HEK293 (cell line): ENCODE measurements around the gene CELA1.
A peak's percentile ranks its signal among the peaks of the same experiment; 100 is the strongest.

ENCODE experiments used
- GLI2 ChIP-seq: fragments of 450-650 bp; formaldehyde crosslinking; IDR thresholded peaks from 2 replicates; pipeline ENCODE4; 2017; ENCODE audit warnings: missing biosample characterization, missing genetic modification characterization, low read depth, borderline replicate concordance
- MEIS1 ChIP-seq: sonication (generic); formaldehyde crosslinking; IDR thresholded peaks from 2 replicates; pipeline ENCODE4 v1.8.1; 2022; ENCODE audit warnings: missing genetic modification reagents, mild to moderate bottlenecking, borderline replicate concordance
- PRDM6 ChIP-seq: fragments of 450-650 bp; formaldehyde crosslinking; IDR thresholded peaks from 2 replicates; pipeline ENCODE4 v1.5.1; 2017; ENCODE audit warnings: missing biosample characterization, missing genetic modification characterization
- REST ChIP-seq: fragments of 450-650 bp; formaldehyde crosslinking; IDR thresholded peaks from 2 replicates; pipeline ENCODE4 v1.5.1; 2016; ENCODE audit warnings: missing biosample characterization, missing genetic modification characterization
- SCRT2 ChIP-seq: fragments of 450-650 bp; formaldehyde crosslinking; IDR thresholded peaks from 2 replicates; pipeline ENCODE4 v1.5.1; 2016; ENCODE audit warnings: missing biosample characterization, missing genetic modification characterization
- SP7 ChIP-seq: fragments of 450-650 bp; formaldehyde crosslinking; IDR thresholded peaks from 2 replicates; pipeline ENCODE4 v1.5.1; 2016; ENCODE audit warnings: missing biosample characterization, missing genetic modification characterization
- ZBTB7A ChIP-seq: fragments of 450-650 bp; formaldehyde crosslinking; IDR thresholded peaks from 2 replicates; pipeline ENCODE4 v1.5.1; 2016; ENCODE audit warnings: low read depth, missing biosample characterization, missing genetic modification characterization
- ZFP3 ChIP-seq: fragments of 450-650 bp; formaldehyde crosslinking; IDR thresholded peaks from 2 replicates; pipeline ENCODE4 v1.5.1; 2016; ENCODE audit warnings: low read depth, missing biosample characterization, missing genetic modification characterization
- ZNF112 ChIP-seq: fragments of 450-650 bp; formaldehyde crosslinking; IDR thresholded peaks from 2 replicates; pipeline ENCODE4 v1.5.0; 2017; ENCODE audit warnings: missing biosample characterization, missing genetic modification characterization
- ZNF148 ChIP-seq: fragments of 450-650 bp; formaldehyde crosslinking; IDR thresholded peaks from 2 replicates; pipeline ENCODE4 v1.5.0; 2017; ENCODE audit warnings: missing biosample characterization, missing genetic modification characterization, borderline replicate concordance
- ZNF202 ChIP-seq: fragments of 450-650 bp; formaldehyde crosslinking; IDR thresholded peaks from 2 replicates; pipeline ENCODE4 v1.5.1; 2016; ENCODE audit warnings: missing biosample characterization, missing genetic modification characterization, borderline replicate concordance
- ZNF335 ChIP-seq: fragments of 450-650 bp; formaldehyde crosslinking; conservative IDR thresholded peaks from 2 replicates; pipeline ENCODE4 v1.5.1; 2016; ENCODE audit warnings: missing biosample characterization, missing genetic modification characterization
- ZNF391 ChIP-seq: fragments of 450-650 bp; formaldehyde crosslinking; IDR thresholded peaks from 2 replicates; pipeline ENCODE4 v1.5.1; 2016; ENCODE audit warnings: low read depth, missing biosample characterization, missing genetic modification characterization, borderline replicate concordance
- ZNF426 ChIP-seq: fragments of 450-650 bp; formaldehyde crosslinking; IDR thresholded peaks from 2 replicates; pipeline ENCODE4 v1.5.1; 2017; ENCODE audit warnings: missing biosample characterization, missing genetic modification characterization, mild to moderate bottlenecking, inconsistent platforms, moderate library complexity
- ZNF518A ChIP-seq: fragments of 450-650 bp; formaldehyde crosslinking; conservative IDR thresholded peaks from 2 replicates; pipeline ENCODE4 v1.5.1; 2016; ENCODE audit warnings: low read depth, missing biosample characterization, missing genetic modification characterization
- ZNF529 ChIP-seq: fragments of 450-650 bp; formaldehyde crosslinking; IDR thresholded peaks from 2 replicates; pipeline ENCODE4 v1.5.1; 2017; ENCODE audit warnings: missing genetic modification characterization, missing biosample characterization; ENCODE audit not compliant: insufficient replicate concordance
- ZNF585B ChIP-seq: fragments of 450-650 bp; formaldehyde crosslinking; IDR thresholded peaks from 2 replicates; pipeline ENCODE4 v1.5.1; 2016; ENCODE audit warnings: missing biosample characterization, missing genetic modification characterization
- ZNF610 ChIP-seq: fragments of 450-650 bp; formaldehyde crosslinking; IDR thresholded peaks from 2 replicates; pipeline ENCODE4 v1.5.1; 2016; ENCODE audit warnings: missing biosample characterization, missing genetic modification characterization, borderline replicate concordance
- ZNF626 ChIP-seq: fragments of 450-650 bp; sonication (Bioruptor Pico); formaldehyde crosslinking; IDR thresholded peaks from 2 replicates; pipeline ENCODE4 v1.5.1; 2018; ENCODE audit warnings: missing biosample characterization, missing genetic modification characterization, inconsistent platforms
- ZNF658 ChIP-seq: fragments of 450-650 bp; formaldehyde crosslinking; IDR thresholded peaks from 2 replicates; pipeline ENCODE4; 2016; ENCODE audit warnings: missing biosample characterization, missing genetic modification characterization
- ZNF692 ChIP-seq: fragments of 450-650 bp; formaldehyde crosslinking; IDR thresholded peaks from 2 replicates; pipeline ENCODE4 v1.5.1; 2016; ENCODE audit warnings: missing biosample characterization, missing genetic modification characterization
- ZNF76 ChIP-seq: fragments of 450-650 bp; formaldehyde crosslinking; IDR thresholded peaks from 2 replicates; pipeline ENCODE4; 2016; ENCODE audit warnings: low read depth, missing biosample characterization, missing genetic modification characterization, borderline replicate concordance
- ZNF837 ChIP-seq: fragments of 450-650 bp; formaldehyde crosslinking; IDR thresholded peaks from 2 replicates; pipeline ENCODE4 v1.5.1; 2016; ENCODE audit warnings: missing biosample characterization, missing genetic modification characterization
- ZNF843 ChIP-seq: fragments of 450-650 bp; formaldehyde crosslinking; IDR thresholded peaks from 2 replicates; pipeline ENCODE4 v1.5.1; 2016; ENCODE audit warnings: missing biosample characterization, missing genetic modification characterization
- ZSCAN30 ChIP-seq: fragments of 450-650 bp; IDR thresholded peaks from 2 replicates; pipeline ENCODE4 v1.5.1; 2018; ENCODE audit warnings: missing biosample characterization, mild to moderate bottlenecking, missing genetic modification characterization, moderate library complexity

Gene CELA1

GRCh38 chr12:51389302-51389999, 43.0 kb upstream of the CELA1 start (continued):
- TF ChIP-seq ZNF518A (tag by site-specific recombination) (no peak), ZNF335 (tag by site-specific recombination) (peak; percentile 94), ZNF626 (tag by site-specific recombination) (no peak), ZNF658 (tag by site-specific recombination) (no peak), ZNF692 (peak; percentile 68), ZNF837 (tag by site-specific recombination) (no peak), ZNF426 (tag by site-specific recombination) (no peak), GLI2 (tag by site-specific recombination) (peak; percentile 48; the same call in 1 of the 2 replicates), ZBTB7A (tag by site-specific recombination) (no peak), ZNF585B (tag by site-specific recombination) (no peak), ZNF202 (tag by site-specific recombination) (no peak), SP7 (peak; percentile 97), ZNF148 (no peak), ZNF610 (no peak), PRDM6 (0 out of 2 replicates have a peak, but pooled peaks have one; percentile 49), ZNF843 (peak; percentile 86), MEIS1 (CRISPR knock-in tag) (no peak), ZNF529 (tag by site-specific recombination) (no peak), ZNF76 (tag by site-specific recombination) (no peak), ZNF112 (tag by site-specific recombination) (no peak), ZFP3 (tag by site-specific recombination) (no peak), ZNF391 (tag by site-specific recombination) (no peak), SCRT2 (no peak), ZSCAN30 (tag by site-specific recombination) (no peak), REST (no peak)
